Right lung (tissue), 5 donors: ENCODE data around the gene RPL36A. TPM values are rescaled to one million over a fixed set of nuclear protein-coding genes. Genes with fewer than 3 reads are reported as not detected.

Experiments
- DNase-seq, 2 donors: peaks; one replicate each; pipeline ENCODE4 v3.0.0-alpha.2; 2013
- polyA plus RNA-seq, 5 donors: library from polyadenylated mRNA; unstranded; fragments of 120-200 nt; gene quantifications; one replicate each; pipeline versions ENCODE4 v1.2.1 to v1.2.3, GENCODE V29; 2013; ENCODE audit warnings: inconsistent platforms in 1 of 5, low replicate concordance in 1 of 5; ENCODE audit not compliant: insufficient read length in 5 of 5, insufficient read depth in 1 of 5

The RPL36A gene
- polyA plus RNA-seq, 5 donors, result 1,178 to 1,967 (median 1,327) TPM

GRCh38 chrX:101385795-101386541 is 4.8 kb upstream of the RPL36A start, which contains the start of gene BTK:
Gene BTK (minus strand): TSS chrX:101386191. CDS start chrX:101375284, 10,907 bp downstream.
- no peak for DNase-seq

- DNase-seq, result no peak
These were observed 4.3 kb upstream of the RPL36A start for GRCh38 chrX:101386542-101386885.

GRCh38 chrX:101388604-101389003 is 2.2 kb upstream of the RPL36A start:
- DNase-seq, result no peak

- DNase-seq, result no peak
These were observed 1.0 kb downstream of the RPL36A start for GRCh38 chrX:101391831-101392230.

- DNase-seq, result no peak
These were observed 2.9 kb downstream of the RPL36A start for GRCh38 chrX:101393530-101394305.

GRCh38 chrX:101394372-101394771 is 3.6 kb downstream of the RPL36A start:
- DNase-seq, result no peak

- no peak for DNase-seq
These were observed 5.0 kb downstream of the RPL36A start for GRCh38 chrX:101395789-101396188.

GRCh38 chrX:101397779-101398178 is 7.0 kb downstream of the RPL36A start:
- no peak for DNase-seq

GRCh38 chrX:101398694-101399093 is 7.9 kb downstream of the RPL36A start:
- DNase-seq, result no peak

- no peak for DNase-seq
These were observed 9.0 kb downstream of the RPL36A start for GRCh38 chrX:101399825-101400224.

GRCh38 chrX:101407167-101407747 is 16.4 kb downstream of the RPL36A start:
- peak in 1 of 2 donors; percentile 26 for DNase-seq

GRCh38 chrX:101407748-101408531 is 17.1 kb downstream of the RPL36A start, which contains the start of the genes GLA and HNRNPH2:
Gene GLA (minus strand): TSS chrX:101407925. CDS start chrX:101407903, 22 bp downstream.
Gene HNRNPH2 (plus strand): TSS chrX:101408222. CDS start chrX:101411989, 3,767 bp downstream.
- DNase-seq, result peak; percentile 94 to 95

- no peak for DNase-seq
These were observed 17.7 kb downstream of the RPL36A start for GRCh38 chrX:101408532-101408841.

GRCh38 chrX:101409043-101409442 is 18.2 kb downstream of the RPL36A start:
- no peak for DNase-seq

- no peak for DNase-seq
These were observed 19.6 kb downstream of the RPL36A start for GRCh38 chrX:101410461-101410860.

- DNase-seq, result no peak
These were observed 21.2 kb downstream of the RPL36A start for GRCh38 chrX:101411984-101412383.

- DNase-seq, result peak; percentile 47 to 57
These were observed 24.7 kb downstream of the RPL36A start for GRCh38 chrX:101415180-101416145.

- DNase-seq, result no peak
These were observed 25.9 kb downstream of the RPL36A start for GRCh38 chrX:101416691-101417090.

GRCh38 chrX:101417190-101417589 is 26.4 kb downstream of the RPL36A start:
- DNase-seq, result no peak

GRCh38 chrX:101417981-101418841 is 27.4 kb downstream of the RPL36A start:
- peak; percentile 56 to 61 for DNase-seq
